IPS-15b (cell line): ENCODE measurements around the gene SSNA1.

Experiments
- H3K27me3 ChIP-seq: one replicate; pipeline ENCODE4 v1.6.1; 2013; ENCODE audit warnings: low read length; ENCODE audit not compliant: control insufficient read depth, insufficient read depth
- H3K36me3 ChIP-seq: one replicate; pipeline ENCODE4 v1.6.1; 2013; ENCODE audit warnings: low read length; ENCODE audit not compliant: control insufficient read depth, insufficient read depth
- H3K4me1 ChIP-seq: one replicate; pipeline ENCODE4 v1.6.1; 2013; ENCODE audit warnings: mild to moderate bottlenecking, low read length; ENCODE audit not compliant: control insufficient read depth, insufficient read depth
- H3K4me3 ChIP-seq: one replicate; pipeline ENCODE4 v1.5.1; 2013; ENCODE audit warnings: low read depth, low read length
- H3K9ac ChIP-seq: one replicate; pipeline ENCODE4 v1.6.1; 2013; ENCODE audit warnings: low read depth, mild to moderate bottlenecking, low read length
- H3K9me3 ChIP-seq: one replicate; pipeline ENCODE4 v1.6.1; 2013; ENCODE audit warnings: mild to moderate bottlenecking, low read length; ENCODE audit not compliant: control insufficient read depth, insufficient read depth

Gene SSNA1

GRCh38 chr9:137224830-137225694 is 36.6 kb downstream of the SSNA1 start, which contains the start of gene CYSRT1:
Gene CYSRT1, plus strand, starts transcription at chr9:137225174. Its CDS starts 448 bp downstream, at chr9:137225622.
- no peaks in the 10 kb centered on the region for H3K9me3 ChIP-seq
- H3K27me3 ChIP-seq = no peaks in the 10 kb centered on the region
- no peaks in the 10 kb centered on the region for H3K4me1 ChIP-seq
- peak within 1 kb of the TSS; percentile 65 for H3K4me3 ChIP-seq
- H3K36me3 ChIP-seq = no peaks in the 10 kb centered on the region
- H3K9ac ChIP-seq = peak within 1 kb of the TSS; percentile 85

- H3K27me3 ChIP-seq = no peaks in the 10 kb centered on the region
- no peaks in the 10 kb centered on the region for H3K9me3 ChIP-seq
- no peaks in the 10 kb centered on the region for H3K36me3 ChIP-seq
- no peak overlapping the region for H3K9ac ChIP-seq
- H3K4me3 ChIP-seq = no peak overlapping the region
- H3K4me1 ChIP-seq = no peaks in the 10 kb centered on the region
Measured at GRCh38 chr9:137225699-137226331, 37.3 kb downstream of the SSNA1 start.

- Histone ChIP-seq H3K36me3 (no peaks in the 10 kb centered on the region), H3K9ac (no peak overlapping the region), H3K9me3 (no peaks in the 10 kb centered on the region), H3K4me3 (no peak overlapping the region), H3K27me3 (no peaks in the 10 kb centered on the region), H3K4me1 (no peaks in the 10 kb centered on the region)
Measured at GRCh38 chr9:137226338-137227053, 38.0 kb downstream of the SSNA1 start.

- H3K9ac ChIP-seq = no peak within 1 kb of the TSS
- H3K27me3 ChIP-seq = no peaks in the 10 kb centered on the region
- peak within 1 kb of the TSS; percentile 28 for H3K4me3 ChIP-seq
- no peaks in the 10 kb centered on the region for H3K36me3 ChIP-seq
- H3K9me3 ChIP-seq = no peaks in the 10 kb centered on the region
- no peaks in the 10 kb centered on the region for H3K4me1 ChIP-seq
Measured at GRCh38 chr9:137227054-137227852, 38.8 kb downstream of the SSNA1 start, which contains the start of gene RNF224. Gene RNF224, plus strand, starts transcription at chr9:137227502. Its CDS starts 834 bp downstream, at chr9:137228336.

- Histone ChIP-seq H3K36me3 (no peaks in the 10 kb centered on the region), H3K9me3 (no peaks in the 10 kb centered on the region), H3K9ac (no peak overlapping the region), H3K4me3 (peak overlapping the region; percentile 28), H3K4me1 (no peaks in the 10 kb centered on the region), H3K27me3 (no peaks in the 10 kb centered on the region)
Measured at GRCh38 chr9:137227853-137228505, 39.5 kb downstream of the SSNA1 start.

GRCh38 chr9:137228506-137228967 is 40.1 kb downstream of the SSNA1 start:
- Histone ChIP-seq H3K9ac (no peak overlapping the region), H3K36me3 (no peaks in the 10 kb centered on the region), H3K4me1 (no peaks in the 10 kb centered on the region), H3K4me3 (no peak overlapping the region), H3K27me3 (no peaks in the 10 kb centered on the region), H3K9me3 (no peaks in the 10 kb centered on the region)

- H3K36me3 ChIP-seq = no peaks in the 10 kb centered on the region
- no peaks in the 10 kb centered on the region for H3K27me3 ChIP-seq
- H3K9me3 ChIP-seq = no peaks in the 10 kb centered on the region
- H3K4me3 ChIP-seq = no peak overlapping the region
- H3K4me1 ChIP-seq = no peaks in the 10 kb centered on the region
- no peak overlapping the region for H3K9ac ChIP-seq
Measured at GRCh38 chr9:137228968-137229896, 40.8 kb downstream of the SSNA1 start.

- Histone ChIP-seq H3K27me3 (no peaks in the 10 kb centered on the region), H3K4me1 (no peaks in the 10 kb centered on the region), H3K9ac (no peak overlapping the region), H3K9me3 (no peaks in the 10 kb centered on the region), H3K4me3 (no peak overlapping the region), H3K36me3 (no peaks in the 10 kb centered on the region)
Measured at GRCh38 chr9:137229903-137230704, 41.6 kb downstream of the SSNA1 start.

GRCh38 chr9:137230705-137231371 is 42.4 kb downstream of the SSNA1 start, which contains the start of gene SLC34A3:
Gene SLC34A3, plus strand, starts transcription at chr9:137230901. Its CDS starts 802 bp downstream, at chr9:137231703.
- Histone ChIP-seq H3K27me3 (no peaks in the 10 kb centered on the region), H3K4me3 (no peak within 1 kb of the TSS), H3K9me3 (no peaks in the 10 kb centered on the region), H3K4me1 (no peaks in the 10 kb centered on the region), H3K36me3 (no peaks in the 10 kb centered on the region), H3K9ac (no peak within 1 kb of the TSS)
